Trophoblast cell (in vitro differentiated cells and primary cell): ENCODE results near the gene NMT1.

Source experiments
- DNase-seq, 2 donors: peaks; one replicate each; pipeline ENCODE4 v3.0.0-alpha.2; 2016
- H2AFZ ChIP-seq: 2 replicates; pipeline ENCODE4 v1.6.1; 2013; ENCODE audit warnings: low read length, moderate library complexity, mild to moderate bottlenecking; ENCODE audit not compliant: insufficient read depth, poor library complexity
- H2AK5ac ChIP-seq: 2 replicates; pipeline ENCODE4 v1.6.1; 2013; ENCODE audit warnings: mild to moderate bottlenecking, low read length
- H2BK120ac ChIP-seq: 2 replicates; pipeline ENCODE4 v1.6.1; 2013; ENCODE audit warnings: low read length, mild to moderate bottlenecking, moderate library complexity; ENCODE audit not compliant: insufficient read depth, poor library complexity
- H2BK12ac ChIP-seq: 2 replicates; pipeline ENCODE4 v1.6.1; 2013; ENCODE audit warnings: mild to moderate bottlenecking, low read length, moderate library complexity
- H2BK5ac ChIP-seq: 2 replicates; pipeline ENCODE4 v1.6.1; 2013; ENCODE audit warnings: low read length, low read depth, moderate library complexity, mild to moderate bottlenecking; ENCODE audit not compliant: poor library complexity
- H3K14ac ChIP-seq: 2 replicates; pipeline ENCODE4 v1.6.1; 2013; ENCODE audit warnings: mild to moderate bottlenecking, low read length
- H3K18ac ChIP-seq: 2 replicates; pipeline ENCODE4 v1.6.1; 2013; ENCODE audit warnings: mild to moderate bottlenecking, low read length
- H3K23ac ChIP-seq: 2 replicates; pipeline ENCODE4 v1.6.1; 2013; ENCODE audit warnings: low read length
- H3K27ac ChIP-seq: 2 replicates; pipeline ENCODE4 v1.5.1; 2013; ENCODE audit warnings: low read depth, mild to moderate bottlenecking, inconsistent platforms, low read length, moderate library complexity
- H3K27me3 ChIP-seq: 2 replicates; pipeline ENCODE4 v1.6.1; 2013; ENCODE audit warnings: inconsistent platforms, mild to moderate bottlenecking, low read length, moderate library complexity; ENCODE audit not compliant: insufficient read depth
- H3K36me3 ChIP-seq, 2 experiments: 1 replicate in 1 of 2; 2 replicates in 1 of 2; pipeline ENCODE4 v1.6.1; 2013; ENCODE audit warnings: low read length in 2 of 2, mild to moderate bottlenecking in 2 of 2, moderate library complexity in 1 of 2; ENCODE audit not compliant: insufficient read depth in 2 of 2, control insufficient read depth in 1 of 2
- H3K4ac ChIP-seq: 2 replicates; pipeline ENCODE4 v1.6.1; 2013; ENCODE audit warnings: low read depth, mild to moderate bottlenecking, low read length, moderate library complexity
- H3K4me1 ChIP-seq, 2 experiments: 1 replicate in 1 of 2; 2 replicates in 1 of 2; pipeline ENCODE4 v1.6.1; 2013; ENCODE audit warnings: low read length in 2 of 2, mild to moderate bottlenecking in 2 of 2, moderate library complexity in 1 of 2; ENCODE audit not compliant: insufficient read depth in 2 of 2, control insufficient read depth in 1 of 2
- H3K4me2 ChIP-seq: 2 replicates; pipeline ENCODE4 v1.6.1; 2013; ENCODE audit warnings: inconsistent platforms, mild to moderate bottlenecking, low read length, moderate library complexity
- H3K4me3 ChIP-seq: 2 replicates; pipeline ENCODE4 v1.5.1; 2013; ENCODE audit warnings: mild to moderate bottlenecking, low read depth, low read length, inconsistent platforms
- H3K79me1 ChIP-seq: one replicate; pipeline ENCODE4 v1.6.1; 2013; ENCODE audit warnings: low read length
- H3K79me2 ChIP-seq: 2 replicates; pipeline ENCODE4 v1.6.1; 2013; ENCODE audit warnings: low read length, mild to moderate bottlenecking; ENCODE audit not compliant: control insufficient read depth, insufficient read depth, poor library complexity
- H3K9ac ChIP-seq: 2 replicates; pipeline ENCODE4 v1.6.1; 2013; ENCODE audit warnings: mild to moderate bottlenecking, low read length
- H3K9me3 ChIP-seq: 2 replicates; pipeline ENCODE4 v1.6.1; 2013; ENCODE audit warnings: low read depth, mild to moderate bottlenecking, control low read depth, inconsistent platforms, low read length; ENCODE audit not compliant: insufficient read depth
- H4K12ac ChIP-seq: 2 replicates; pipeline ENCODE4 v1.6.1; 2013; ENCODE audit warnings: low read depth, mild to moderate bottlenecking, low read length, moderate library complexity
- H4K8ac ChIP-seq: 2 replicates; pipeline ENCODE4 v1.6.1; 2013; ENCODE audit warnings: low read depth, mild to moderate bottlenecking, low read length, moderate library complexity
- H4K91ac ChIP-seq: one replicate; pipeline ENCODE4 v1.6.1; 2013; ENCODE audit warnings: low read depth, mild to moderate bottlenecking, low read length, moderate library complexity
- WGBS: extraction: QIAGEN DNeasy Blood & Tissue Kit; methylation state at CpG from one replicate; pipeline ENCODE4 v1.1.7; 2013; ENCODE audit warnings: missing lambda C conversion rate; ENCODE audit not compliant: insufficient read length, insufficient coverage; ENCODE audit errors: extremely low coverage; 5-methylcytosine and 5-hydroxymethylcytosine counted together

Gene NMT1

DNA sequence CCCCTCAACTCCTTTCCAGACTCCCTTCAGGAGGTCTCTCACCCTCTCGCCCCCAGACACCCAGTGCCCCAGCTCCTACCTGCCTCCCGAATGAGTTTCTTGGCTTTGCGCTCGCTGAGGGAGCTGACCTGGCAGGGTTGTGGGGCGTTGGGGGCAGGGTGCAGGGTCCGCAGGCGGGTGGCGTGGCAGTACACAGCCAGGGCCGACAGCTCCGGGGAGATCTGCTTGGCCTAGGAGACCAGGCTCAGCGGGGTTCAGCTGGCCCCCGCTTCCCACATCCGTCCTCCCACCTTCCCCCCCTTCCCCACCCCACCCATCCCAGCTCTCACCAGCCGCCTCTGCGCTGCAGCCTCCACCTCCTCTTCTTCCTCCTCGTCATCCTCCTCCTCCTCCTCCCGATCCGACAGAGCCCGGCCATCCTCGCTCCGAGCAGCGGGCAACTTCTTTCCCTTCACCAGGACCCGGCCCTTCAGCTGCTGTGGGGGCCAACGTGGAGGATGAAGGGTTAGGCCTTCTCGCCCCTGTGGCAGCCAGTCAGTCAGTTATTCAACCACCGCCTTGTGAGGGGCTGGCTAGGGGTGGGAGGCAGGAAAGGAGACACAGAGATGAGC is 54.0 kb downstream of the NMT1 start:
- Histone ChIP-seq H3K79me1 (peaks cover 4% of the 10 kb centered on the region), H4K12ac (no peak overlapping the region), H3K27me3 (no peaks in the 10 kb centered on the region), H2AFZ (no peak overlapping the region), H4K8ac (no peak overlapping the region), H3K4me3 (no peak overlapping the region), H3K79me2 (no peaks in the 10 kb centered on the region), H3K9ac (no peak overlapping the region), H3K4me2 (no peak overlapping the region), H3K18ac (no peak overlapping the region), H2BK5ac (no peak overlapping the region), H2BK12ac (no peak overlapping the region), H3K4ac (no peak overlapping the region), H3K23ac (no peak overlapping the region), H3K36me3 (peaks cover 25 to 26% of the 10 kb centered on the region in 2 experiments), H2BK120ac (no peak overlapping the region), H3K4me1 (peaks cover 9 to 11% of the 10 kb centered on the region in 2 experiments), H4K91ac (peak overlapping the region; percentile 47), H2AK5ac (no peak overlapping the region), H3K27ac (no peak overlapping the region), H3K14ac (no peak overlapping the region), H3K9me3 (peaks cover 2% of the 10 kb centered on the region)
- WGBS = no CpG with 5 or more reads among the region's 26 CpGs
- no peak for DNase-seq

GRCh38 chr17:45115871-45116270 is 54.8 kb downstream of the NMT1 start:
- no peak overlapping the region for H2BK120ac ChIP-seq
- peaks cover 25 to 28% of the 10 kb centered on the region in 2 experiments for H3K36me3 ChIP-seq
- H3K27ac ChIP-seq = no peak overlapping the region
- H3K27me3 ChIP-seq = no peaks in the 10 kb centered on the region
- H3K4me1 ChIP-seq = peaks cover 9 to 11% of the 10 kb centered on the region in 2 experiments
- peaks cover 4% of the 10 kb centered on the region for H3K79me1 ChIP-seq
- H3K4me3 ChIP-seq = no peak overlapping the region
- H3K79me2 ChIP-seq = no peaks in the 10 kb centered on the region
- H4K8ac ChIP-seq = no peak overlapping the region
- no peak overlapping the region for H4K91ac ChIP-seq
- no peak overlapping the region for H2BK12ac ChIP-seq
- H3K4me2 ChIP-seq = no peak overlapping the region
- no peak overlapping the region for H2AFZ ChIP-seq
- peak; percentile 81 for DNase-seq
- H3K9ac ChIP-seq = no peak overlapping the region
- no peak overlapping the region for H3K23ac ChIP-seq
- H3K18ac ChIP-seq = no peak overlapping the region
- H2AK5ac ChIP-seq = no peak overlapping the region
- H4K12ac ChIP-seq = no peak overlapping the region
- WGBS = no CpG with 5 or more reads among the region's 11 CpGs
- no peak overlapping the region for H3K14ac ChIP-seq
- H2BK5ac ChIP-seq = no peak overlapping the region
- H3K4ac ChIP-seq = no peak overlapping the region
- H3K9me3 ChIP-seq = peaks cover 2% of the 10 kb centered on the region

- Histone ChIP-seq H3K36me3 (peaks cover 25% of the 10 kb centered on the region in 2 experiments), H3K4ac (no peak overlapping the region), H3K27ac (no peak overlapping the region), H3K4me3 (no peak overlapping the region), H2AFZ (no peak overlapping the region), H3K9me3 (peaks cover 2% of the 10 kb centered on the region), H3K9ac (no peak overlapping the region), H3K79me2 (no peaks in the 10 kb centered on the region), H4K91ac (no peak overlapping the region), H4K8ac (no peak overlapping the region), H2AK5ac (no peak overlapping the region), H4K12ac (no peak overlapping the region), H3K79me1 (peaks cover 4% of the 10 kb centered on the region), H3K14ac (no peak overlapping the region), H2BK120ac (no peak overlapping the region), H2BK12ac (no peak overlapping the region), H2BK5ac (no peak overlapping the region), H3K18ac (no peak overlapping the region), H3K23ac (no peak overlapping the region), H3K27me3 (no peaks in the 10 kb centered on the region), H3K4me2 (no peak overlapping the region), H3K4me1 (peaks cover 9 to 11% of the 10 kb centered on the region in 2 experiments)
- no CpG with 5 or more reads among the region's 10 CpGs for WGBS
- DNase-seq = peak in 1 of 2 donors; percentile 38
Observed at GRCh38 chr17:45116434-45117016, 55.4 kb downstream of the NMT1 start.

DNA sequence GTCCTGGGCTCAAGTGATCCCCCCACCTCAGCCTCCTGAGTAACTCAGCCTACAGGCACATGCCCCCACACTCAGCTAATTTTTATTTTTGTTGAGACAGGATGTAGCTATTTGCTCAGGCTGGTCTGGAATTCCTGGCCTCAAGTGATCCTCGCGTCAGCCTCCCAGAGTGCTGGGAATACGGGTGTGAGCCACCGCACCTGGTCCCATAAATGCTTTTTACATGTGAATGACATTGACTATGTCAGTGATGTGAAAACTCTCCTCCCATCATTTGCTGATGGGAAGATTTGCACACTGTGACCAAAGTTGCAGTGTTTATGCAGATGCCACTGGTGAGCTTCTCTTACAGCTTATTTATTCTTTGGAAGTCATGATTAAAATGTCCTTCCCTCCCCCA is 56.2 kb downstream of the NMT1 start:
- Histone ChIP-seq H3K4me2 (no peak overlapping the region), H3K14ac (no peak overlapping the region), H3K4me3 (no peak overlapping the region), H3K36me3 (peaks cover 22 to 25% of the 10 kb centered on the region in 2 experiments), H3K9ac (no peak overlapping the region), H3K79me2 (no peaks in the 10 kb centered on the region), H2AFZ (no peak overlapping the region), H3K79me1 (peaks cover 4% of the 10 kb centered on the region), H2BK5ac (no peak overlapping the region), H2BK12ac (no peak overlapping the region), H3K9me3 (peaks cover 2% of the 10 kb centered on the region), H3K27me3 (no peaks in the 10 kb centered on the region), H3K4me1 (peaks cover 9 to 11% of the 10 kb centered on the region in 2 experiments), H2AK5ac (no peak overlapping the region), H3K4ac (no peak overlapping the region), H4K91ac (no peak overlapping the region), H3K18ac (no peak overlapping the region), H3K23ac (no peak overlapping the region), H4K8ac (no peak overlapping the region), H4K12ac (no peak overlapping the region), H2BK120ac (no peak overlapping the region), H3K27ac (no peak overlapping the region)
- WGBS = no CpG with 5 or more reads among the region's 4 CpGs
- DNase-seq = peak; percentile 94
